ENCODE measurements around the gene PTPMT1.
A peak's percentile ranks its signal among the peaks of the same experiment; 100 is the strongest.
"Not testable (repeated sequence)": the region's sequence is repeated elsewhere in the genome, so short reads cannot be mapped to it uniquely, and the experiment has no call there.

Gene PTPMT1

GRCh38 chr11:47546274-47546673, 19.1 kb upstream of the PTPMT1 start:
- DNase-seq (ENCODE audit: low spot score), result not testable (repeated sequence)

- no peak for DNase-seq (ENCODE audit: low spot score)
Observed at GRCh38 chr11:47550288-47551047, 14.9 kb upstream of the PTPMT1 start.

GRCh38 chr11:47551086-47551485, 14.3 kb upstream of the PTPMT1 start:
- no peak for DNase-seq (ENCODE audit: low spot score)

- DNase-seq (ENCODE audit: low spot score), result peak; percentile 44
Observed at GRCh38 chr11:47552056-47552565, 13.3 kb upstream of the PTPMT1 start.

- peak; percentile 86 for DNase-seq (ENCODE audit: low spot score)
Observed at GRCh38 chr11:47552566-47553405, 12.6 kb upstream of the PTPMT1 start, which contains the start of gene CELF1. Gene CELF1, minus strand, starts transcription at chr11:47553132. Its CDS starts 53,609 bp downstream, at chr11:47499523.

- no peak for DNase-seq (ENCODE audit: low spot score)
Observed at GRCh38 chr11:47553406-47553743, 12.0 kb upstream of the PTPMT1 start.

- not testable (repeated sequence) for DNase-seq (ENCODE audit: low spot score)
Observed at GRCh38 chr11:47557004-47557403, 8.4 kb upstream of the PTPMT1 start.

- no peak for DNase-seq (ENCODE audit: low spot score)
Observed at GRCh38 chr11:47558695-47559094, 6.7 kb upstream of the PTPMT1 start.

- DNase-seq (ENCODE audit: low spot score), result no peak
Observed at GRCh38 chr11:47560426-47560825, 5.0 kb upstream of the PTPMT1 start.

GRCh38 chr11:47562393-47562792, 3.0 kb upstream of the PTPMT1 start:
- not testable (repeated sequence) for DNase-seq (ENCODE audit: low spot score)

GRCh38 chr11:47564366-47564765, 1.0 kb upstream of the PTPMT1 start:
- DNase-seq (ENCODE audit: low spot score), result not testable (repeated sequence)

GRCh38 chr11:47564933-47565339, 463 bp upstream of the PTPMT1 start:
- no peak for DNase-seq (ENCODE audit: low spot score)

- no peak for DNase-seq (ENCODE audit: low spot score)
Observed at GRCh38 chr11:47566149-47566698, 825 bp downstream of the PTPMT1 start.

- DNase-seq (ENCODE audit: low spot score), result no peak
Observed at GRCh38 chr11:47569646-47570045, 4.2 kb downstream of the PTPMT1 start.

- DNase-seq (ENCODE audit: low spot score), result no peak
Observed at GRCh38 chr11:47570651-47571356, 5.4 kb downstream of the PTPMT1 start.

GRCh38 chr11:47571357-47571729, 5.9 kb downstream of the PTPMT1 start:
- DNase-seq (ENCODE audit: low spot score), result no peak

GRCh38 chr11:47571895-47572294, 6.5 kb downstream of the PTPMT1 start:
- DNase-seq (ENCODE audit: low spot score), result no peak

GRCh38 chr11:47572715-47573255, 7.4 kb downstream of the PTPMT1 start:
- no peak for DNase-seq (ENCODE audit: low spot score)

- DNase-seq (ENCODE audit: low spot score), result no peak
Observed at GRCh38 chr11:47573321-47573720, 7.9 kb downstream of the PTPMT1 start.

GRCh38 chr11:47577460-47578041, 12.2 kb downstream of the PTPMT1 start:
- DNase-seq (ENCODE audit: low spot score), result no peak
